C4-2B (cell line): ENCODE measurements around the gene FUS.

Experiments
- CTCF ChIP-seq: fragments of 450-650 bp; conservative IDR thresholded peaks from 2 replicates; pipeline ENCODE4 v1.5.1; 2017; ENCODE audit warnings: mild to moderate bottlenecking
- ZFX ChIP-seq: fragments of 450-650 bp; IDR thresholded peaks from 2 replicates; pipeline ENCODE4 v1.6.1; 2017

- TF ChIP-seq CTCF = no peak
- no peak for TF ChIP-seq ZFX
Observed at GRCh38 chr16:31181102-31181830, 1.3 kb downstream of the FUS start.
